ENCODE results near the gene FBN2. TPM values are rescaled to one million over a fixed set of nuclear protein-coding genes. Genes with fewer than 3 reads are reported as not detected.

The FBN2 gene
- total RNA-seq, 1 donor from 2014 or later: 0.11 TPM

- Histone ChIP-seq H3K27me3 (no peaks in the 10 kb centered on the region), H3K36me3 (no peaks in the 10 kb centered on the region), H3K4me1 (no peaks in the 10 kb centered on the region), H3K4me3 (no peak overlapping the region), H3K9me3 (no peaks in the 10 kb centered on the region), H3K27ac (no peak overlapping the region)
- no peak for TF ChIP-seq CTCF (IDR thresholded peaks at IDR 0.05)
- DNase-seq (ENCODE audit: low spot score in 2 of 2): no peak
- intact Hi-C loops (cut with DNase I): no loop called here
Observed at GRCh38 chr5:128572930-128573319, 34.9 kb upstream of the FBN2 start.

GRCh38 chr5:128572051-128572929 is 34.2 kb upstream of the FBN2 start:
- DNase-seq (ENCODE audit: low spot score in 2 of 2): no peak
- no peaks in the 10 kb centered on the region for H3K36me3 ChIP-seq
- TF ChIP-seq CTCF (IDR thresholded peaks at IDR 0.05): no peak

GRCh38 chr5:128566178-128566577 is 28.1 kb upstream of the FBN2 start:
- Histone ChIP-seq H3K9me3 (no peaks in the 10 kb centered on the region), H3K27me3 (no peaks in the 10 kb centered on the region), H3K4me1 (no peaks in the 10 kb centered on the region), H3K27ac (no peak overlapping the region), H3K36me3 (no peaks in the 10 kb centered on the region), H3K4me3 (no peak overlapping the region)
- no peak for TF ChIP-seq CTCF (IDR thresholded peaks at IDR 0.05)
- intact Hi-C loops (cut with DNase I): no loop called here
- no peak for DNase-seq (ENCODE audit: low spot score in 2 of 2)

More at GRCh38 chr5:128572051-128572929, 34.2 kb upstream of the FBN2 start:
- Histone ChIP-seq H3K4me1 (no peaks in the 10 kb centered on the region), H3K4me3 (no peak overlapping the region), H3K9me3 (no peaks in the 10 kb centered on the region), H3K27me3 (no peaks in the 10 kb centered on the region), H3K27ac (no peak overlapping the region)
- intact Hi-C loops (cut with DNase I): no loop called here

- no peak overlapping the region for H3K27ac ChIP-seq
- H3K4me3 ChIP-seq: no peak overlapping the region
- no peaks in the 10 kb centered on the region for H3K27me3 ChIP-seq
- H3K4me1 ChIP-seq: no peaks in the 10 kb centered on the region
- intact Hi-C loops (cut with DNase I): no loop called here
- no peak for TF ChIP-seq CTCF (IDR thresholded peaks at IDR 0.05)
- H3K9me3 ChIP-seq: no peaks in the 10 kb centered on the region
- no peaks in the 10 kb centered on the region for H3K36me3 ChIP-seq
- DNase-seq (ENCODE audit: low spot score in 2 of 2): no peak
Observed at GRCh38 chr5:128559300-128560297, 21.6 kb upstream of the FBN2 start.

- Histone ChIP-seq H3K9me3 (peaks cover 0 to 12% of the 10 kb centered on the region in 2 donors), H3K27me3 (no peaks in the 10 kb centered on the region), H3K4me1 (no peaks in the 10 kb centered on the region), H3K36me3 (no peaks in the 10 kb centered on the region), H3K4me3 (no peak overlapping the region), H3K27ac (no peak overlapping the region)
- no peak for DNase-seq (ENCODE audit: low spot score in 2 of 2)
- TF ChIP-seq CTCF (IDR thresholded peaks at IDR 0.05): no peak
- intact Hi-C loops (cut with DNase I): no loop called here
Observed at GRCh38 chr5:128553747-128554146, 15.7 kb upstream of the FBN2 start.

Data from ascending aorta (tissue), 2 donors.